HG03280 (cell line): ENCODE data around the gene CYBA.
"Not testable (repeated sequence)": the region's sequence is repeated elsewhere in the genome, so short reads cannot be mapped to it uniquely, and the experiment has no call there.

Experiments
- ATAC-seq: cut with Tn5 transposase; IDR thresholded peaks from one replicate; pipeline ENCODE4 v1.9.1; 2021; ENCODE audit warnings: mild to moderate bottlenecking, moderate library complexity; ENCODE audit not compliant: unreplicated experiment

CYBA gene

GRCh38 chr16:88686439-88687253 lies 35.8 kb upstream of the CYBA start, which contains the start of gene SNAI3:
TSS of gene SNAI3 (minus strand) at chr16:88686507. CDS start at chr16:88686406, 101 bp downstream.
- ATAC-seq, result peak; percentile 75

- peak; percentile 13 for ATAC-seq
Observed at GRCh38 chr16:88686062-88686438, 35.2 kb upstream of the CYBA start.

- no peak for ATAC-seq
Observed at GRCh38 chr16:88685156-88686061, 34.6 kb upstream of the CYBA start.

DNA sequence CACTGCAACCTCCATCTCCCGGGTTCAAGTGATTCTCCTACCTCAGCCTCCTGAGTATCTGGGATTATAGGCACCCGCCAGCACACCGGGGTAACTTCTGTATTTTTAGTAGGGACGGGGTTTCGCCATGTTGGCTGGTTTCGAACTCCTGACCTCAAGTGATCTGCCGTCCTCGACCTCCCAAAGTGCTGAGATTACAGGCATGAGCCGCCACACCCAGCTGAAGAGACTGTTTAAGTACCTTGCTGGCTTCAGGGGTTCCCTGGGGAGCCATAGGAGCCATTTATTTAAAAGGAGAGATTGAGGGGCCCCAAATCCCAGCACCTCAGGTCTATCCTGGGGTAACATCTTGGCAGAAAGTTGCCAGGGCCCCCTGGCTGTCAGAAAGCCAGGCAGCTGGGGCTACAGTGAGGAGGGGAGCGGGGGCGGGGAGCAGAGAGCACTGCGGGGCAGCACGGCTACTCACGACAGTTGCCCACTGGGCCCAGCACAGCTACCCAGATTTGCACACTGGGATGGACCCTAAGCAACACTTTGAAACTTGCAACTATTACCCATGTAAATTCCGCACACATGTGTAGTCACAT lies 33.8 kb upstream of the CYBA start:
- no peak for ATAC-seq

DNA sequence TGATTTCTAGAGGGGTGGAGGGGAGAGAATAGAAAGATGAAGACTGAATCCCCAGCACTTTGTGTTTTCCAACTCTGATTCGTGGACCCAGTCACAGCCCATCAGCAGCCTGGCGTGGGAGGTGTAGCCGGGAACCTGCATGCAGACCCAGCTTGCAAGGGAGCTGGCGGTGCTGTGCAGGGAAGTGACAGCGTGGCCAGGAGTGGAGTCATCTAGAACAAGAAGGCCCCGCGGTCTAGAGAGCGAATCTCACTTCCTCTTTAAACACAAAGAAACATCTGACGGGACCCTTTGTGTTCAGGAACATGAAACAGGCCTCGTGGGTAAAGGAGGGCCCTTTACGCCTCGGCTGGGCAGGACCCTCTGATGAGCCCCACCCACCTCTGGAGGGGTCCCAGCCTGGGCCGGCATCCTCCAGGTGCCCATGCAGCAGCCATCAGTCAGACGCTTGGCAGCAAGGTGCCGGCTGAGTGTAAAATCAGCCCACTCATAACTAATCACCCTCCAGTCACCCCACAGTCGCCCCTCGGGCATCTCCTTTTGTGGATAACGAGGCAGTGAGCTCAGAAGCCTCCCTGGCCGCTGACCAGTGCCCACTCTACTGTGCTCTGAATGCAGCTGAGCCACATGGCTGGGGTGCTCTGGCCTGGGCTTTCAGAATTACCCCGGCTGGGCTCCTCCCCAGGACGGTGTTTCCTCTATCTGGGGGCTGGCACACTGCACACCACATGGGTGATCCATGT lies 31.0 kb upstream of the CYBA start:
- peak; percentile 62 for ATAC-seq

GRCh38 chr16:88681084-88681680 lies 30.3 kb upstream of the CYBA start:
- ATAC-seq, result peak; percentile 34

DNA sequence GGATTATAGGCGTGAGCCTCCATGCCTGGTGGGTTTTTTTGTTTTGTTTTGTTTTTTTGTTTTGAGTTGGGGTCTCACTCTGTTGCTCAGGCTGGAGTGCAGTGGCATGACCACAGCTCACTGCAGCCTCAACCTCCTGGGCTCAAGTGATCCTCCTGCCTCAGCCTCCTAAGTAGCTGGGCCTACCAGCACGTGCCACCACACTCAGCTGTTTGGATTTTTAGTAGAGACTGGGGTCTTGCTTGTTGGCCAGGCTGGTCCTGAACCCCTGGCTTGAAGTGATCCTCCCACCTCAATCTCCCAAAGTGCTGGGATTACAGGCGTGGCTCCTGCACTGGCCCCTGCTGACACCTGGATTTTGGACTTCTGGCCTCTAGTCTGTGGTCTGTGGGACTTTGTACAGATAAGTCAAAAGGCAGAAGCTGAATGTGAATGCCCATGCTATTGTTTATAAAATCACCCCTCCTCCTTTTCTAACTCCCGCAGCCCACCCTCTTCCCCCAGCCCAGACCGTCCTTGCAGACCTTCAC lies 29.8 kb upstream of the CYBA start:
- no peak for ATAC-seq

- ATAC-seq, result no peak
Observed at GRCh38 chr16:88678224-88678979, 27.5 kb upstream of the CYBA start.

GRCh38 chr16:88677721-88678120 lies 26.9 kb upstream of the CYBA start:
- ATAC-seq, result no peak

DNA sequence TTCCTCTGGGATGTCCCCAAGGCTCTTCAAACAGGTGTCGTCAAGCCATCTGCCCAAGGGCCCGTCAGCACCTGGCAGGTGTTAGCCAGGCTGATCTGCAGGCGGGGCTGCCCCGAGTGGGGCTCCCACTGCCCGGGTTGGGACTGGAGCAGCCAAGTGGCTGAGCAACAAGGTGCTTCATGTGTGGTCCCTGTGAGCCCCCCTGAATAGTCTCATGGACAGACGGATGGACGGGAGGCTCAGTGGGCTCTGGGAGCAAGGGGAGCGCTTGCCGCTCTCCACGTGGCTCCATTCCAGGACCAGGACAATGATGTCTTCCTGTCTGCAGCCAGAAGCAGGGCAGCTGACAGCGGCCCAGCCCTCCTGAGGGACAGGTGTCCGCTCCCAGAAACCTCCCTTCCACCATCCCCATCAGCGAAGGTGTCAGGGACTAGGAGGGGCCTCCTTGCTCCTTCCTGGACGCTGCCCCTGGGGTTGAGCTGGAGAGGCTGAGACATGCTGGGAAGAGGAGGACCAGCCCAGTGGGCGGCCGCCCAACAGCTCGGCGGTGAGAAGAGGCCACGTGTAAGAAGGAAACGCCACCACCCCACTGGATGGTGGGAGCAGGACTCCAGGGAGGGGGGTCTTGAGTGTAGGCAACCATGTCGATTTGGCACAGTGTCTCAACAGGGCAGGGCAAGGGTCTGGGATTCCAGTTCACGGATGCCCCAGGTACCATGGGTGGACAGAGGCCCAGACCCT lies 25.8 kb upstream of the CYBA start:
- ATAC-seq, result no peak

- no peak for ATAC-seq
Observed at GRCh38 chr16:88673716-88674379, 23.0 kb upstream of the CYBA start.

- ATAC-seq, result no peak
Observed at GRCh38 chr16:88672776-88673175, 21.9 kb upstream of the CYBA start.

- no peak for ATAC-seq
Observed at GRCh38 chr16:88671806-88672205, 21.0 kb upstream of the CYBA start.

DNA sequence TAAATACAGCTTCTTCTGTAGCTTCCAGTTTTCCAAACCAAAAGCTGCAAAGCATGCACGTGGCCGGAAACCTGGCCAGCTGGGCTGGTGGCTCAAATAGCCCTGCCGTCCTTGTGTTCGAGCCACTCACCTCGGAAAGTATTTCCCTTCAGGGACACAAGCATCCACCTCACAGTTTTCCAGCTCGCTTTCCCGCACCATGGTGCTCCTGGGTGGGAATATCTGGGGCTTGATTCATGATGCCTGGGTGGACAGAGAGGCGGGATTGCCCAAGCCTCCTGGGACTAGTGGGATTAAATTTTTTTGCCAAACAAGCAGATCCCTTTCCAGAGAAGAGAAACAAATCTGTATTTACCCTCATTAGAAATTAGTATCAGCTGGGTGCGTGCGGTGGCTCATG lies 19.1 kb upstream of the CYBA start:
- no peak for ATAC-seq

GRCh38 chr16:88669493-88669892 lies 18.6 kb upstream of the CYBA start:
- ATAC-seq, result not testable (repeated sequence)

DNA sequence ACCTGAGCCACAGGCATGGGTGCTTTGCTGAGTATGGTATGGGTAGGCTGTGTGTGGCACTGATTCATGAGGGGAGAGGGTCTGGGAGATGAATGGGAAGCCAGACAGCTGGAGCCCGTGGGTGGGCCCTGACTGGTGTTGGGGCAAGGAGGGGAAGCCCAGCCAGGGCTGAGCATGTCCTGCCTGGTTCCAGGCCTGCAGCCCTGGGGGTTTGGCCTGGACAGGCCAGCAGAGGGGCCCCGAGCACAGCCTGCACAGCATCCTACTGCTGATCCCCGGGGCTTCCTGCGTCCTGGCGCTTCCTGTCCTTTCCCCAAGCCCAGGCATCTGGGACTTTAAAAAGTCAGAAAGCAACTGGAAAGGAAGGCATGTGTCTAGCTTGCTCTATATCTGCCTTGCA lies 16.6 kb upstream of the CYBA start:
- no peak for ATAC-seq

DNA sequence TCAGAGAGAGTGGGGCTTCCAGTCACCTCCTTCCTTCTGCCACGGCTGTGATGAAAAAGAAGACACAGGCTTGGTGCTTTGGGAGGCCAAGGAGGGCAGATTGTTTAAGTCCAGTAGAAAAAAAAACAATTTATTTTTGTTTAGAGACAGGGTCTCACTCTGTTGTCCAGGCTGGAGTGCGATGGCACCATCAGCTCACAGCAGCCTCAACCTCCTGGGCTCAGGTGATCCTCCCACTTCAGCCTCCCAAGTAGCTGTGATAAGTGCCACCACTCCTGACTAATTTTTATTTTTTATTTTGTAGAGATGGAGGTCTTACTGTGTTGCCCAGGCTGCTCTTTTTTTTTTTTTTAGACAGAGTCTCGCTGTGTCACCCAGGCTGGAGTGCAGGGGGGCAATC lies 14.7 kb upstream of the CYBA start:
- no peak for ATAC-seq

DNA sequence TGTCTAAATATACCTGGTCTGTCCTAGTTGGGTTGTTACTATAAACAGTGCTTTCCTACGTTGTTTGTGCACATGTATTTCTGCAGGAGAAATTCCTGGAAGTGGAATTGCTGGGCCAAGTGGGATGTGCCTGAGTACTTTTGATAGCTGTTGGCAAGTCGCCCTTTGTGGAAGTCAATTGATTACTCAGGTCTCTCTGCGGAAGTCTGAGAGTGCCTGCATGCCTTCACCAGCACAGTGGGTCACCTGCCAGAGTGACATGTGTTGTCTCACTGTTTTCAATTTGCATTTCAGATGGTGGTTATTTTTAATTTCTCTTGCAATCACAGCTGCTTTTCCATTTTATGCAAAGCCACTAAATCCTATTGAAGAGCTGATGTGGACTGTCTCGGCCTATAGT lies 14.3 kb upstream of the CYBA start:
- no peak for ATAC-seq
